Right atrium auricular region (tissue), 2 donors: Measurements from ENCODE around the gene COL23A1. TPM values are rescaled to one million over a fixed set of nuclear protein-coding genes. Genes with fewer than 3 reads are reported as not detected.

Experiments
- DNase-seq: peaks from one replicate; pipeline ENCODE4 v3.0.0-alpha.2; 2019; ENCODE audit warnings: low spot score
- H3K27ac ChIP-seq, 2 donors: fragments of 200-600 bp; sonication (generic); 1 replicate in 1 of 2; 2 replicates in 1 of 2; pipeline ENCODE4 v1.5.1; 2016 to 2019
- H3K27me3 ChIP-seq, 2 donors: fragments of 200-600 bp; sonication (generic); one replicate each; pipeline versions ENCODE4 v1.5.1 to v1.6.0; 2017 to 2019
- H3K36me3 ChIP-seq: fragments of 200-600 bp; sonication (generic); one replicate; pipeline ENCODE4 v1.5.1; 2016
- H3K4me1 ChIP-seq, 2 donors: fragments of 200-600 bp; sonication (generic); one replicate each; pipeline versions ENCODE4 v1.5.1 to v1.6.0; 2017 to 2019
- H3K4me3 ChIP-seq, 2 donors: fragments of 200-600 bp; sonication (generic); 1 replicate in 1 of 2; 2 replicates in 1 of 2; pipeline ENCODE4 v1.5.1; 2017 to 2019; ENCODE audit warnings: mild to moderate bottlenecking in 1 of 2, moderate library complexity in 1 of 2
- H3K9me3 ChIP-seq, 2 donors: fragments of 200-600 bp; sonication (generic); one replicate each; pipeline ENCODE4 v1.5.1; 2019
- total RNA-seq, 2 donors: library from RNA; depleted of rRNA; stranded (reverse); fragments of >200 nt; gene quantifications; one replicate each; pipeline ENCODE4 v1.1.0, GENCODE V29; 2016
- TF ChIP-seq, protein P1 (sequence below), 2 donors: fragments of 200-600 bp; sonication (generic); IDR thresholded peaks; one replicate each; pipeline ENCODE4 v1.5.1; 2019; ENCODE audit warnings: antibody characterized with exemption in 2 of 2

COL23A1 gene
- total RNA-seq, 2 donors from 2014 or later = 5.7 to 6.8 TPM

DNA sequence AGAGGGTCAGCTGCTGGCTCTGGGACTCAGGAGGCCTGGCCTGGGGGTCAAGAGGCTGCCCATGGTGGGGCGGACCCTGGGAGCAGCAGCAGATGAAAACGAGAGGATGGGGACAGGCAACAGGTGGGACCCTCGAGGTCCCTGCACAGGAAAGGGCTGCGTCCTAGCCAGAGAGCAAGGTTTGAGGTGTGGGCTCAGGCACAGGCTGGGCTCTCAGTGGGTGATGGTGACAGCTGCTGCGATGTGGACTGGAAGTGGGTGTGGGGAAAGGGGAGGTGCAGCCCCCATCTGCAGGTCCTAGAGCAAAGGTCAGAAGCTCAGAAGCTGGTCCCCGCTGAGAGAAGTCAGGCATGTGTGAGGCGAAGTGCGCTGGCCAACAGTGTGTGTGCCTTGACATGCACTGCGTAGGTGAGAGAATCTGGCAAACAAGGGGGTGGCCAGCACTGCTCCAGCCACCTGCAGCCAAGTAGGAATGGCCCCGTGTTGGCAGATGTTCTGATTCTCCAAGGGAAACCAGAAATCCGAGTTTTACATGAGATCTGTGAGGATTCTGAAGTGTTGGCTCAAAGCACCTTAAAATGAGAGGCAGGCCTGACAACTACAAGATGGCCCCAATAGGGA is 85.7 kb downstream of the COL23A1 start:
- TF ChIP-seq, protein P1, sequence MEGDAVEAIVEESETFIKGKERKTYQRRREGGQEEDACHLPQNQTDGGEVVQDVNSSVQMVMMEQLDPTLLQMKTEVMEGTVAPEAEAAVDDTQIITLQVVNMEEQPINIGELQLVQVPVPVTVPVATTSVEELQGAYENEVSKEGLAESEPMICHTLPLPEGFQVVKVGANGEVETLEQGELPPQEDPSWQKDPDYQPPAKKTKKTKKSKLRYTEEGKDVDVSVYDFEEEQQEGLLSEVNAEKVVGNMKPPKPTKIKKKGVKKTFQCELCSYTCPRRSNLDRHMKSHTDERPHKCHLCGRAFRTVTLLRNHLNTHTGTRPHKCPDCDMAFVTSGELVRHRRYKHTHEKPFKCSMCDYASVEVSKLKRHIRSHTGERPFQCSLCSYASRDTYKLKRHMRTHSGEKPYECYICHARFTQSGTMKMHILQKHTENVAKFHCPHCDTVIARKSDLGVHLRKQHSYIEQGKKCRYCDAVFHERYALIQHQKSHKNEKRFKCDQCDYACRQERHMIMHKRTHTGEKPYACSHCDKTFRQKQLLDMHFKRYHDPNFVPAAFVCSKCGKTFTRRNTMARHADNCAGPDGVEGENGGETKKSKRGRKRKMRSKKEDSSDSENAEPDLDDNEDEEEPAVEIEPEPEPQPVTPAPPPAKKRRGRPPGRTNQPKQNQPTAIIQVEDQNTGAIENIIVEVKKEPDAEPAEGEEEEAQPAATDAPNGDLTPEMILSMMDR (IDR thresholded peaks at IDR 0.05) = no peak
- Histone ChIP-seq H3K36me3 (no peaks in the 10 kb centered on the region), H3K27me3 (no peaks in the 10 kb centered on the region), H3K4me3 (no peak overlapping the region), H3K27ac (no peak overlapping the region), H3K9me3 (no peaks in the 10 kb centered on the region), H3K4me1 (no peaks in the 10 kb centered on the region)
- DNase-seq = no peak

DNA sequence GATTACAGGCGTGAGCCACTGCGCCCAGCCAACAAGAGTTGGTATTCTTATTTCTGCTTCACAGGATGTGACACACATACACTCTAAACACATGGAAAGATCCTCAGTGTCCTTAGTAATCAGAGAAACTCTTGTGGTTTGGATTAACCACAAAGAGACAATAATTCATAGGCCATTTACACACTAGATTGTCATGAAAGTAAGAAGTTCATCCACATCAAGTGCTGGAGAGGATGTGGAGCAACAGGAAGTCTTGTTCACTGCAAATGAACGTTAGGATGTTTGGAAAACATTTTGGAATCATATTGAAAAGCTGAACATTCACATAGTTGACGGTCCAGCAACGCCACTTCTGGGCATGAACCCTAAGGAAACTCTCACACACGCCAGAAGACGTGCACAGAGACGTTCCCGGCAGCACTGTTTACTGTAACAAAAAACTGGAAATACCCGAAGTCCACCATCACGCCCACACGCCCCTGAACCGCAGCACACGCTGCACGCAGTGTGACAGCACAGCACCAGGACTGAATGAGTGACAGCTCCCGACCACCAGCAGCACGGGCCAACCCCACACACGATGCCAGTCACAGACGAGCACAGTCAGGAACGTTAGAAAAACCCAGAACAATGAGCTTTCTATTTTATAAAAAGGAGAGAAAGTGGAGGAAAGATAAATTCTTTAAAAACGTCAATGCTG is 87.6 kb downstream of the COL23A1 start:
- no peak overlapping the region for H3K27ac ChIP-seq
- no peaks in the 10 kb centered on the region for H3K36me3 ChIP-seq
- no peaks in the 10 kb centered on the region for H3K9me3 ChIP-seq
- no peaks in the 10 kb centered on the region for H3K4me1 ChIP-seq
- no peak for DNase-seq
- TF ChIP-seq, protein P1 (IDR thresholded peaks at IDR 0.05) = no peak
- no peak overlapping the region for H3K4me3 ChIP-seq
- no peaks in the 10 kb centered on the region for H3K27me3 ChIP-seq

DNA sequence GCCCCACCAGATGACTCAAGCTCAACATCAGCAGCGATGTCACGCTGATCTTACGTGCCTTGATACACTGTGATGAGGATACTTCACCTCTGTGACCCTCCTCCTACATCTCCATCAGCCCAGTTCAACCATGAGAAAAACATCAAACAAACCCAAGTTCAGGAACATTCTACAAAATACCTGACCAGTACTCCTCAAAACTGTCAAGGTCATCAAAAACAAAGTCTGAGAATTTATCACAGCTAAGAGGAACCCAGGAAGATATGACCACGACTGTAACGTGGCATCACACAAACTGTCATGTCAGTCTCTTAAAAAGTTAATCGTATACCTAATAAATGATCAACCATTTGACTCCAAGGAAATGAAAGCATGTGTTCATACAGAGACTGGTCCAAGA is 90.8 kb downstream of the COL23A1 start:
- H3K36me3 ChIP-seq = no peaks in the 10 kb centered on the region
- TF ChIP-seq, protein P1 (IDR thresholded peaks at IDR 0.05) = no peak
- DNase-seq = no peak
- no peak overlapping the region for H3K4me3 ChIP-seq
- no peaks in the 10 kb centered on the region for H3K4me1 ChIP-seq
- no peaks in the 10 kb centered on the region for H3K27me3 ChIP-seq
- H3K9me3 ChIP-seq = no peaks in the 10 kb centered on the region
- H3K27ac ChIP-seq = no peak overlapping the region

DNA sequence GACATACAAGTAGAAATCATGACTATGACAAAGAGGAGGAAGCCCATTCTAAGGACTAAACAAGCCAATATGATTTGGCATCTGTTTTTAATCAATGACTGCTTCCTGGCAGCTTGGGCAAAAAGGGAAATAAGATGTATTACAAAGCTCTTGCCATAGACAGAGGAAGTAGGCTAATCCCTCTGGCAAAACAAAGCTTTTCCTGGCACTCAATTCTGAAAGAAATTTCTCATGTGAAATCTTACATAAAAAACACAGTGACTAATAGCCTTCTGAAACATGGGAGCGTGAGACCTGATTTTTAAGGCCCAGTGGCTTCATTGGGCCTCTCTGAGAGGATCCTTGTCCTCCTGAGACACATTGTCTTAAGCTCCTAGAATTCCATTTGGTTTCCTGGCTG is 93.6 kb downstream of the COL23A1 start:
- DNase-seq = no peak
- no peaks in the 10 kb centered on the region for H3K27me3 ChIP-seq
- no peak overlapping the region for H3K4me3 ChIP-seq
- H3K27ac ChIP-seq = no peak overlapping the region
- TF ChIP-seq, protein P1 (IDR thresholded peaks at IDR 0.05) = no peak
- no peaks in the 10 kb centered on the region for H3K36me3 ChIP-seq
- H3K4me1 ChIP-seq = no peaks in the 10 kb centered on the region
- H3K9me3 ChIP-seq = no peaks in the 10 kb centered on the region

DNA sequence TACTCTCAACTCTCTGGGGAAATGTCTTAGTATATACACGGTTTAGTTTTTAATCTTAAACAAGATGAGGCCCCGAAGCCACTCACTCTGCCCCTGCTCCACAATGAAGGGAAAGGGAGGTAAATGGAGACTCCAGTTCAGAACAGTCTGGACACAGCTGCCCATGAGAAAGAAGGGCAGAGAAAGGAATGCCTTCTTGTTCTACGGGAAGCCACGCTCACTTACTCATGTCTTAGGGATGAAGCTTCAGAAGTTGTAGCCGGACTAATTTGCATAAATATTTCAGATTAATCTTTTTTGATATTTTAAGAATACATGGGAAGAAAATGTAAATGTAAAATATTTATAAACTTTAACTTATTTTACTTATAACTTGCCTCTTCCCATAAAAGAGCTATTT is 94.0 kb downstream of the COL23A1 start:
- TF ChIP-seq, protein P1 (IDR thresholded peaks at IDR 0.05) = no peak
- DNase-seq = no peak
- H3K36me3 ChIP-seq = no peaks in the 10 kb centered on the region

More for the DNA sequence above, 94.0 kb downstream of the COL23A1 start:
- H3K27ac ChIP-seq = no peak overlapping the region
- H3K4me1 ChIP-seq = no peaks in the 10 kb centered on the region
- no peaks in the 10 kb centered on the region for H3K9me3 ChIP-seq
- no peaks in the 10 kb centered on the region for H3K27me3 ChIP-seq
- H3K4me3 ChIP-seq = no peak overlapping the region
